ENCODE results near the gene RCBTB1. TPM values are rescaled to one million over a fixed set of nuclear protein-coding genes. Genes with fewer than 3 reads are reported as not detected.
A peak's percentile ranks its signal among the peaks of the same experiment; 100 is the strongest.

The RCBTB1 gene
- total RNA-seq, 1 donor from 2014 or later, result 21.6 TPM

DNA sequence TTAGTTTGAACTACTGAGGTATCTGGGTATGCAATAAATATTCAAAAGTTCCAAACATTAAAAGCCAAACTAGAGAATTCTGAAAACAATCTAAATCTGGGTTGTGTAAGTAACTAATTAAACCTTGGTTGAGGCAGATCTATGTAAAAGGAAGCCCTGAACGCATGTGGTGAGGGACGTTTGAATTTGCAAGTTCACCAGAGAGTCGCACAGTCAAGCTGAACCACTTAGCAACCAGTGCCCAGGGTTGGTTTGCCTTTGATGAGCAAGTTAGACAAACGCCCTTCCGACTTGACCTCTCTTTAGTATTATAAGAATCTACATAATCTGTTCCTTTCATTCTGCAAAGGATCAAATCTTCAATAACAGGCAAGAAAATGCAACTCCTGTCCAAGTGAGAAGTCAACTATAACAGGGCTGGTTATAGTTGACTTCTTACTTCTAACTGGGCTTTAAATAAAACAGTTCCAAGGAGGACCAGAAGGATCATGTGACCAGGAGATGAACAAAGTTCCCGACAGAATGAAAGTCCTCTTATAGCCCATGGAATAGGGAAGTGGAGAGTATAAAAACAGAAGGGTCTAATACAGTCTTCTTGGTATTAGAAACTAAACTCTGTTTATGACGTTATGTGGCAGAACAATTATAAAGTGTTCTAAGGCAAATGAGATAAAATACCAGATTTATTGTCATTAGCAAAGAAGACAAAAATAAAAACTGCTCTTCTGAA is 49.0 kb downstream of the RCBTB1 start:
- H3K27me3 ChIP-seq (ENCODE audit: low read depth), result no peaks in the 10 kb centered on the region
- intact Hi-C loops (cut with micrococcal nuclease), result no loop called here
- H3K9me3 ChIP-seq (replicated peaks), result no peaks in the 10 kb centered on the region
- peaks cover 21% of the 10 kb centered on the region for H3K36me3 ChIP-seq
- no peak overlapping the region for H3K4me3 ChIP-seq
- no peak overlapping the region for H3K27ac ChIP-seq (replicated peaks)
- TF ChIP-seq, protein P1, sequence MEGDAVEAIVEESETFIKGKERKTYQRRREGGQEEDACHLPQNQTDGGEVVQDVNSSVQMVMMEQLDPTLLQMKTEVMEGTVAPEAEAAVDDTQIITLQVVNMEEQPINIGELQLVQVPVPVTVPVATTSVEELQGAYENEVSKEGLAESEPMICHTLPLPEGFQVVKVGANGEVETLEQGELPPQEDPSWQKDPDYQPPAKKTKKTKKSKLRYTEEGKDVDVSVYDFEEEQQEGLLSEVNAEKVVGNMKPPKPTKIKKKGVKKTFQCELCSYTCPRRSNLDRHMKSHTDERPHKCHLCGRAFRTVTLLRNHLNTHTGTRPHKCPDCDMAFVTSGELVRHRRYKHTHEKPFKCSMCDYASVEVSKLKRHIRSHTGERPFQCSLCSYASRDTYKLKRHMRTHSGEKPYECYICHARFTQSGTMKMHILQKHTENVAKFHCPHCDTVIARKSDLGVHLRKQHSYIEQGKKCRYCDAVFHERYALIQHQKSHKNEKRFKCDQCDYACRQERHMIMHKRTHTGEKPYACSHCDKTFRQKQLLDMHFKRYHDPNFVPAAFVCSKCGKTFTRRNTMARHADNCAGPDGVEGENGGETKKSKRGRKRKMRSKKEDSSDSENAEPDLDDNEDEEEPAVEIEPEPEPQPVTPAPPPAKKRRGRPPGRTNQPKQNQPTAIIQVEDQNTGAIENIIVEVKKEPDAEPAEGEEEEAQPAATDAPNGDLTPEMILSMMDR (IDR thresholded peaks at IDR 0.05; ENCODE audit: borderline replicate concordance), result no peak
- no peak for DNase-seq
- H3K4me1 ChIP-seq, result peaks cover 47% of the 10 kb centered on the region

DNA sequence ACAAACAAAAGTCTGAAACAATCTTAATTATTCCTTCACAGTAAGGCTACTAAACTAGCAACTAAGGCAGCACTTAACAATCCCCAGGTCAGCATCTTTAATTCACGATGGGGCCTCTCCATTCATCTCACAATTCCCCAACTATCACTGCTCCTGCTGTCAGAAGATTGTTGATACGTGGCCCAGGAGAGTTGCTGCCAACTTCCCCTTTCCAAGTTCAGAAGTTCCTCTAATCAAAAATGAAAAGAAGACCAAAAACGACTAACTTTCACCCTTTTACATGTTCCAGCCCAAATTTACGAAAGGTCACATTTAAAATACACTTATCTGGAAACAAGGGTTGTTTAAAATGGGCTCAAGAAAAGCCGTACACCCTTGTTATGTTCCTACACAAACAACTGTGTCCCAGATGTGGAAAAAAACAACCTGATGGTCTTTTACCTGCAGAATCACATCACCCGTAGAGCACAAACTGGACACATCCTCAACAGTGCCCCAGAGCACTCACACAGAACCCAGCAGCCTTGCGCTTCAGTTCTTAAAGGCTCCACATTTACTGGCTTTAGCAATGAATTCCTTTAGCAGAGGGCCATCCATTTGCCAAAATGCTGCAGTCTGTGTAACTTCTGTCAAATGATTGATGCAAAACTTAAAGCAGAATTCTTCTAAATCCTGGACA is 51.6 kb downstream of the RCBTB1 start:
- Histone ChIP-seq H3K4me1 (peaks cover 35% of the 10 kb centered on the region), H3K27me3 (ENCODE audit: low read depth) (no peaks in the 10 kb centered on the region), H3K36me3 (peaks cover 4% of the 10 kb centered on the region), H3K9me3 (replicated peaks) (no peaks in the 10 kb centered on the region), H3K4me3 (no peak overlapping the region), H3K27ac (replicated peaks) (no peak overlapping the region)
- intact Hi-C loops (cut with micrococcal nuclease), result no loop called here
- TF ChIP-seq, protein P1 (IDR thresholded peaks at IDR 0.05; ENCODE audit: borderline replicate concordance), result no peak
- DNase-seq, result no peak

DNA sequence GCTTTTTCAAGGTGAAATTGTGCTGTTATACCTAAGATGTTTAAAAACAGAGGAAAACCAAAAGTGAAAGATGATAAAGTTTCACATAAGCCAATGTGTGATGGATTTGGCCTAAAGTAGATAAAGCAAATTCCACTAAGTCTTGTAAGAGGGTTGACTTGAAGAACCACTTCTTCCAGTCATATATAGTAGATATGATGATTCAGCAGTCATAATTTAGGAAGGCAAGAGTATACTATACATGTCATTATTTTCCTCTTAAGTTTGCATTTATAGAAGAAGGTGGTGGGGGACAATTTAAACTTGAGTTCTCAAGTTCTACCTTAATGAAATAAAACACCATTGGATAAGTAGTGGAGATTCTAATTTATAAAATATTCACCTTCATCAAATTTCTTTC is 52.3 kb downstream of the RCBTB1 start:
- H3K27ac ChIP-seq (replicated peaks), result peak overlapping the region; percentile 42
- H3K9me3 ChIP-seq (replicated peaks), result no peaks in the 10 kb centered on the region
- H3K27me3 ChIP-seq (ENCODE audit: low read depth), result no peaks in the 10 kb centered on the region
- peaks cover 4% of the 10 kb centered on the region for H3K36me3 ChIP-seq
- no peak for DNase-seq
- peaks cover 30% of the 10 kb centered on the region for H3K4me1 ChIP-seq
- intact Hi-C loops (cut with micrococcal nuclease), result no loop called here
- TF ChIP-seq, protein P1 (IDR thresholded peaks at IDR 0.05; ENCODE audit: borderline replicate concordance), result no peak
- no peak overlapping the region for H3K4me3 ChIP-seq

GRCh38 chr13:49532593-49532992 is 52.8 kb downstream of the RCBTB1 start:
- Histone ChIP-seq H3K36me3 (peaks cover 4% of the 10 kb centered on the region), H3K4me1 (peaks cover 30% of the 10 kb centered on the region), H3K9me3 (replicated peaks) (no peaks in the 10 kb centered on the region), H3K27ac (replicated peaks) (peak overlapping the region; percentile 42), H3K4me3 (no peak overlapping the region), H3K27me3 (ENCODE audit: low read depth) (no peaks in the 10 kb centered on the region)
- DNase-seq, result no peak
- intact Hi-C loops (cut with micrococcal nuclease), result no loop called here
- TF ChIP-seq, protein P1 (IDR thresholded peaks at IDR 0.05; ENCODE audit: borderline replicate concordance), result no peak

- Histone ChIP-seq H3K4me1 (peaks cover 32% of the 10 kb centered on the region), H3K27ac (replicated peaks) (peak overlapping the region; percentile 6), H3K27me3 (ENCODE audit: low read depth) (no peaks in the 10 kb centered on the region), H3K4me3 (no peak overlapping the region), H3K9me3 (replicated peaks) (no peaks in the 10 kb centered on the region), H3K36me3 (peaks cover 16% of the 10 kb centered on the region)
- TF ChIP-seq, protein P1 (IDR thresholded peaks at IDR 0.05; ENCODE audit: borderline replicate concordance), result no peak
- DNase-seq, result no peak
- intact Hi-C loops (cut with micrococcal nuclease), result no loop called here
These were observed 54.9 kb downstream of the RCBTB1 start for GRCh38 chr13:49530457-49530856.

All from left ventricle myocardium inferior (tissue), 1 donor.